ENCODE measurements around the gene CNTN1.

GRCh38 chr12:41067941-41068645 lies 375.9 kb downstream of the CNTN1 start:
- TF ChIP-seq GABPA (tag; conservative IDR thresholded peaks at IDR 0.05; ENCODE audit: low read depth) (no peak), CREM (IDR thresholded peaks at IDR 0.05; ENCODE audit: low read depth) (no peak), EZH2 (IDR thresholded peaks at IDR 0.05; ENCODE audit: borderline replicate concordance, low read depth, low read length) (no peak), NONO (IDR thresholded peaks at IDR 0.05; ENCODE audit: low read depth in 2 of 2, low read length in 1 of 2) (no peak), CTCF (IDR thresholded peaks at IDR 0.05 in 2 of 3, conservative IDR thresholded peaks at IDR 0.05 in 1 of 3; ENCODE audit: insufficient read depth in 2 of 3, low read depth in 1 of 3, low read length in 3 of 3) (no peak), E2F3 (CRISPR knock-in tag; IDR thresholded peaks at IDR 0.05) (no peak), ZBTB33 (CRISPR knock-in tag; IDR thresholded peaks at IDR 0.05) (no peak), ZNF707 (CRISPR knock-in tag; conservative IDR thresholded peaks at IDR 0.05) (no peak)
